Measurements from ENCODE around the gene GLRX3. TPM values are rescaled to one million over a fixed set of nuclear protein-coding genes. Genes with fewer than 3 reads are reported as not detected.

The GLRX3 gene
- total and polyA plus RNA-seq, 2 donors (not counting 3 experiments of a cell fraction or from before 2014, with no cell fraction given), result 71.6 to 132 TPM

DNA sequence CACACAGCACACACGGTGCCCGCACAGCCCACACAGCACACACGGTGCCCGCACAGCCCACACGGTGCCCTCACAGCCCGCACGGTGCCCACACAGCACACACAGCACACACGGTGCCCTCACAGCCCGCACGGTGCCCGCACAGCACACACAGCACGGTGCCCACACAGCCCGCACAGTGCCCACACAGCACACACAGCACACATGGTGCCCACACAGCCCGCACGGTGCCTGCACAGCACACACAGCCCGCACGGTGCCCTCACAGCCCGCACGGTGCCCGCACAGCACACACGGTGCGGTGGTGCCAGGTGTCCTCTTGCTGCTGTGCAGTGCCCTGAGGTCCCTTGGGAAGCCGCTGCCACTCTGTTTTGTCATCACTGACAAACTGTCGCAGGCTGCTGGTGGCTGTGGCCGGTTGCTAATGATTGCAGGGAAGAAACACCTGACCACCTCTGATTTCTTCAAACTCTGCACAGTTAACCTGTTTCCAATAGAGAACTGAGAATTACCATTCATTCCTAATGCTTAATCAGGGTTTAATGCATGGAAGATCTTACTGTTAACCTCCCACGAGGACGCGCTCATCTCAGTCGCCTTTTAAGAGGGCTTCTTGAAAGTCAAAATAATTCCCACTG is 66.9 kb downstream of the GLRX3 start:
- Histone ChIP-seq H2AFZ (ENCODE audit: low read depth, low read length) (no peak overlapping the region), H3K36me3 (ENCODE audit: control insufficient read depth in 2 of 2, extremely low read depth in 1 of 2, insufficient read depth in 2 of 2, low read length in 2 of 2) (no peaks in the 10 kb centered on the region), H3K9me1 (replicated peaks; ENCODE audit: control insufficient read depth, extremely low read depth, insufficient read depth, low read length) (no peaks in the 10 kb centered on the region), H3K4me2 (ENCODE audit: insufficient read depth, low read length) (no peak overlapping the region), H3K4me1 (ENCODE audit: control insufficient read depth, extremely low read depth, insufficient read depth, low read length) (no peaks in the 10 kb centered on the region), H3K79me2 (ENCODE audit: control insufficient read depth, insufficient read depth, low read length) (no peaks in the 10 kb centered on the region), H3K27me3 (ENCODE audit: control insufficient read depth in 2 of 2, insufficient read depth in 2 of 2, low read length in 2 of 2) (no peaks in the 10 kb centered on the region), H4K20me1 (replicated peaks; ENCODE audit: control insufficient read depth, extremely low read depth, insufficient read depth, low read length) (no peaks in the 10 kb centered on the region), H3K4me3 (replicated peaks in 1 of 3; ENCODE audit: insufficient read depth in 1 of 3, low read depth in 1 of 3, low read length in 3 of 3) (no peak overlapping the region), H3K9me3 (replicated peaks; ENCODE audit: control insufficient read depth, insufficient read depth, low read length) (no peaks in the 10 kb centered on the region), H3K27ac (ENCODE audit: insufficient read depth, low read depth, low read length) (no peak overlapping the region), H3K9ac (replicated peaks; ENCODE audit: extremely low read depth, insufficient read depth, low read length) (no peak overlapping the region)
- no TSS peak for BruUV-seq (replicated peaks)
- no peak for FAIRE-seq
- no peak for DNase-seq (ENCODE audit: low read depth, low spot score)
- intact Hi-C loops (cut with micrococcal nuclease), result no loop called here
- ChIA-PET CTCF (no interaction called here), POLR2A (no interaction called here)
- TF ChIP-seq POLR2AphosphoS5 (IDR thresholded peaks at IDR 0.05; ENCODE audit: insufficient read depth, low read depth, low read length) (no peak), EZH2 (IDR thresholded peaks at IDR 0.05; ENCODE audit: borderline replicate concordance, low read depth, low read length, severe bottlenecking) (no peak), MYC (IDR thresholded peaks at IDR 0.05; ENCODE audit: low read depth, low read length) (no peak), POLR2A (IDR thresholded peaks at IDR 0.05; ENCODE audit: low read depth, low read length) (no peak), GATA2 (IDR thresholded peaks at IDR 0.05; ENCODE audit: insufficient read depth, insufficient read length, low read depth, low read length) (no peak), JUN (IDR thresholded peaks at IDR 0.05; ENCODE audit: borderline replicate concordance, insufficient read depth, insufficient read length, low read depth) (no peak), FOS (IDR thresholded peaks at IDR 0.05; ENCODE audit: borderline replicate concordance, insufficient read depth, low read length) (no peak)
- TF ChIP-seq, protein P1, sequence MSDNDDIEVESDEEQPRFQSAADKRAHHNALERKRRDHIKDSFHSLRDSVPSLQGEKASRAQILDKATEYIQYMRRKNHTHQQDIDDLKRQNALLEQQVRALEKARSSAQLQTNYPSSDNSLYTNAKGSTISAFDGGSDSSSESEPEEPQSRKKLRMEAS (IDR thresholded peaks at IDR 0.05; ENCODE audit: insufficient read depth, insufficient read length), result no peak
- TF ChIP-seq, protein P2, sequence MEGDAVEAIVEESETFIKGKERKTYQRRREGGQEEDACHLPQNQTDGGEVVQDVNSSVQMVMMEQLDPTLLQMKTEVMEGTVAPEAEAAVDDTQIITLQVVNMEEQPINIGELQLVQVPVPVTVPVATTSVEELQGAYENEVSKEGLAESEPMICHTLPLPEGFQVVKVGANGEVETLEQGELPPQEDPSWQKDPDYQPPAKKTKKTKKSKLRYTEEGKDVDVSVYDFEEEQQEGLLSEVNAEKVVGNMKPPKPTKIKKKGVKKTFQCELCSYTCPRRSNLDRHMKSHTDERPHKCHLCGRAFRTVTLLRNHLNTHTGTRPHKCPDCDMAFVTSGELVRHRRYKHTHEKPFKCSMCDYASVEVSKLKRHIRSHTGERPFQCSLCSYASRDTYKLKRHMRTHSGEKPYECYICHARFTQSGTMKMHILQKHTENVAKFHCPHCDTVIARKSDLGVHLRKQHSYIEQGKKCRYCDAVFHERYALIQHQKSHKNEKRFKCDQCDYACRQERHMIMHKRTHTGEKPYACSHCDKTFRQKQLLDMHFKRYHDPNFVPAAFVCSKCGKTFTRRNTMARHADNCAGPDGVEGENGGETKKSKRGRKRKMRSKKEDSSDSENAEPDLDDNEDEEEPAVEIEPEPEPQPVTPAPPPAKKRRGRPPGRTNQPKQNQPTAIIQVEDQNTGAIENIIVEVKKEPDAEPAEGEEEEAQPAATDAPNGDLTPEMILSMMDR (IDR thresholded peaks at IDR 0.05; ENCODE audit: extremely low read depth in 1 of 2, insufficient read depth in 1 of 2, low read depth in 1 of 2, low read length in 2 of 2), result no peak
- dilution Hi-C loops (cut with MboI; ENCODE audit: extremely low pct_ligation_motif_present, low sequenced_read_pairs), result no loop called here

Data from endothelial cell of umbilical vein (primary cell).